ENCODE results near the gene KCNQ1OT1. TPM values are rescaled to one million over a fixed set of nuclear protein-coding genes. Genes with fewer than 3 reads are reported as not detected.

Gene KCNQ1OT1
- total RNA-seq, 3 donors from 2014 or later = 0.18 to 0.20 (median 0.19) TPM

GRCh38 chr11:2684581-2684980 is 15.2 kb downstream of the KCNQ1OT1 start:
- DNase-seq (no peak), ATAC-seq (no peak)
- Mint-ChIP-seq H3K9me3 (no peaks in the 10 kb centered on the region), H3K27me3 (ENCODE audit: low read depth) (no peaks in the 10 kb centered on the region), H3K4me1 (ENCODE audit: low read depth) (no peaks in the 10 kb centered on the region), H3K36me3 (ENCODE audit: insufficient read depth) (peaks cover 7% of the 10 kb centered on the region), H3K4me3 (no peak overlapping the region)

- no peaks in the 10 kb centered on the region for H3K9me3 Mint-ChIP-seq
- H3K4me3 Mint-ChIP-seq = no peak overlapping the region
- ATAC-seq (no peak), DNase-seq (no peak)
- no peaks in the 10 kb centered on the region for H3K27me3 Mint-ChIP-seq (ENCODE audit: low read depth)
- H3K4me1 Mint-ChIP-seq (ENCODE audit: low read depth) = no peaks in the 10 kb centered on the region
- H3K36me3 Mint-ChIP-seq (ENCODE audit: insufficient read depth) = peaks cover 7% of the 10 kb centered on the region
Measured at GRCh38 chr11:2683806-2684205, 16.0 kb downstream of the KCNQ1OT1 start.

DNA sequence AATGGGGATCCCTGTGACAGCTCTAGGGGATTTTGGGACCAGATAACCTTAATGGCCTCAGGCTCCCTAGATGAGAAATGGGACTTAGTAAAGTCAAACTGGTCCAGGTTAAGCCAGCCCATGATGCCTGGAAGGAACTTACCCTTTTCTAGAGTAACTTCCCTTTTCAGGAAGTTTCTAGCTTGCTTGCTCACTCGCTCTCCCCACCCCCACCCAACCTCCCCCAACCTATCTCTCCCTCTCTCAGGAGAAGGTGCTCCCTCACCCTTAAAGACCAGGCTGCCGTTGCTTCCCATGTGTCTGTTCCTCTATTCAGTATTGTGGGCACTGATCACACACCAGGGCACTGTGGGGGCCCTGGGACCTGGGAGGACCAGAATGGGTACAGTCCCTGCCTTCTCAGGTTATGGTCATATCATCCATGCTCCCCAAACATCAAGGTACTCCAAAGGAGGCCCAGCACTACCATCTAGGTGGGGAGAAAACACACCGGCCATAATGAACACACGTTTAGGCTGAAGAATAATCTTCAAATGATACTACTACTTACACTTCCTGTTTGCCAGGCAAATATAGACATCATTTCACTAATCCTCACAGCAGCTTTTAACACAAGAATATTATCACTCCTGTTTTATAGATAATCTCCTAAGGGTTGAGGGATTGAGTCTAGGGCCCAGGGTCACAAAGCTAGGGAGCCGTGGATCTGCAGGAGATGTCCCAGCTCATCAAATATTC is 18.2 kb downstream of the KCNQ1OT1 start:
- H3K36me3 Mint-ChIP-seq (ENCODE audit: insufficient read depth) = peaks cover 7% of the 10 kb centered on the region
- no peak for DNase-seq
- ATAC-seq = no peak
- peaks cover 1% of the 10 kb centered on the region for H3K4me1 Mint-ChIP-seq (ENCODE audit: low read depth)
- H3K9me3 Mint-ChIP-seq = no peaks in the 10 kb centered on the region
- no peak overlapping the region for H3K4me3 Mint-ChIP-seq
- no peaks in the 10 kb centered on the region for H3K27me3 Mint-ChIP-seq (ENCODE audit: low read depth)

- Mint-ChIP-seq H3K4me3 (no peak overlapping the region), H3K9me3 (no peaks in the 10 kb centered on the region), H3K4me1 (ENCODE audit: low read depth) (peaks cover 1% of the 10 kb centered on the region), H3K27me3 (ENCODE audit: low read depth) (no peaks in the 10 kb centered on the region), H3K36me3 (ENCODE audit: insufficient read depth) (peaks cover 5% of the 10 kb centered on the region)
- ATAC-seq = no peak
- DNase-seq = no peak
Measured at GRCh38 chr11:2679011-2679676, 20.6 kb downstream of the KCNQ1OT1 start.

DNA sequence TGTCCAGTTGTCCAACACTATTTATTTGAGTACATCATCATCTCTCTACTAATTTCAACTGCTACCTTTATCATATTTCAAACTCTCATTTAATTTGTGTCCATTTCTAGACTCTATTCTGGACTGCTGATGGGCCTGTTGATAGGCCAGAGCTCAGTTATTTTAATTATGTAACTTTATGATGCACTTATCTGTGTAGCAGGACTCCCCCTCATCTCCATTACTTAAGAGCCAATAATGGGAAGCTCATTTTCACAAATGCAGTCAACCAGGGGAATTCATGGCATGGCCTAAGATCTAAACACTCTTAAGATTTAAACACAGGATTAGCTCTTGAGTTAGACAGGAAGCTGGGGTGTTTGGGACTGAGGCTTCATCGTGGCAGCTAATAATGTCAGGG is 21.4 kb downstream of the KCNQ1OT1 start:
- Mint-ChIP-seq H3K36me3 (ENCODE audit: insufficient read depth) (no peaks in the 10 kb centered on the region), H3K4me1 (ENCODE audit: low read depth) (peaks cover 1% of the 10 kb centered on the region), H3K4me3 (no peak overlapping the region), H3K9me3 (no peaks in the 10 kb centered on the region), H3K27me3 (ENCODE audit: low read depth) (no peaks in the 10 kb centered on the region)
- ATAC-seq (no peak), DNase-seq (no peak)

- H3K4me3 Mint-ChIP-seq = no peak overlapping the region
Measured at GRCh38 chr11:2677127-2677526, 22.7 kb downstream of the KCNQ1OT1 start.

GRCh38 chr11:2675540-2675939 is 24.3 kb downstream of the KCNQ1OT1 start:
- H3K36me3 Mint-ChIP-seq (ENCODE audit: insufficient read depth) = no peaks in the 10 kb centered on the region
- ATAC-seq (no peak), DNase-seq (no peak)
- no peaks in the 10 kb centered on the region for H3K27me3 Mint-ChIP-seq (ENCODE audit: low read depth)
- H3K4me1 Mint-ChIP-seq (ENCODE audit: low read depth) = peaks cover 1% of the 10 kb centered on the region
- H3K4me3 Mint-ChIP-seq = no peak overlapping the region
- no peaks in the 10 kb centered on the region for H3K9me3 Mint-ChIP-seq

More at GRCh38 chr11:2677127-2677526, 22.7 kb downstream of the KCNQ1OT1 start:
- DNase-seq = no peak
- H3K36me3 Mint-ChIP-seq (ENCODE audit: insufficient read depth) = no peaks in the 10 kb centered on the region
- peaks cover 1% of the 10 kb centered on the region for H3K4me1 Mint-ChIP-seq (ENCODE audit: low read depth)
- no peaks in the 10 kb centered on the region for H3K27me3 Mint-ChIP-seq (ENCODE audit: low read depth)
- no peaks in the 10 kb centered on the region for H3K9me3 Mint-ChIP-seq
- no peak for ATAC-seq

GRCh38 chr11:2674658-2675131 is 25.1 kb downstream of the KCNQ1OT1 start:
- DNase-seq (no peak), ATAC-seq (no peak)
- Mint-ChIP-seq H3K4me1 (ENCODE audit: low read depth) (peaks cover 1% of the 10 kb centered on the region), H3K4me3 (no peak overlapping the region), H3K36me3 (ENCODE audit: insufficient read depth) (no peaks in the 10 kb centered on the region), H3K27me3 (ENCODE audit: low read depth) (no peaks in the 10 kb centered on the region), H3K9me3 (no peaks in the 10 kb centered on the region)

GRCh38 chr11:2673871-2674471 is 25.8 kb downstream of the KCNQ1OT1 start:
- Mint-ChIP-seq H3K36me3 (ENCODE audit: insufficient read depth) (no peaks in the 10 kb centered on the region), H3K9me3 (no peaks in the 10 kb centered on the region), H3K4me3 (no peak overlapping the region), H3K27me3 (ENCODE audit: low read depth) (no peaks in the 10 kb centered on the region), H3K4me1 (ENCODE audit: low read depth) (peaks cover 1% of the 10 kb centered on the region)
- no peak for ATAC-seq
- DNase-seq = no peak

GRCh38 chr11:2673250-2673610 is 26.6 kb downstream of the KCNQ1OT1 start:
- no peak for ATAC-seq
- Mint-ChIP-seq H3K4me3 (no peak overlapping the region), H3K9me3 (no peaks in the 10 kb centered on the region), H3K27me3 (ENCODE audit: low read depth) (no peaks in the 10 kb centered on the region), H3K4me1 (ENCODE audit: low read depth) (peaks cover 1% of the 10 kb centered on the region), H3K36me3 (ENCODE audit: insufficient read depth) (peaks cover 2% of the 10 kb centered on the region)
- DNase-seq = no peak

- H3K9me3 Mint-ChIP-seq = no peaks in the 10 kb centered on the region
- H3K27me3 Mint-ChIP-seq (ENCODE audit: low read depth) = no peaks in the 10 kb centered on the region
- DNase-seq (no peak), ATAC-seq (no peak)
- peaks cover 2% of the 10 kb centered on the region for H3K36me3 Mint-ChIP-seq (ENCODE audit: insufficient read depth)
- no peak overlapping the region for H3K4me3 Mint-ChIP-seq
- peaks cover 1% of the 10 kb centered on the region for H3K4me1 Mint-ChIP-seq (ENCODE audit: low read depth)
Measured at GRCh38 chr11:2672553-2673249, 27.1 kb downstream of the KCNQ1OT1 start.

DNA sequence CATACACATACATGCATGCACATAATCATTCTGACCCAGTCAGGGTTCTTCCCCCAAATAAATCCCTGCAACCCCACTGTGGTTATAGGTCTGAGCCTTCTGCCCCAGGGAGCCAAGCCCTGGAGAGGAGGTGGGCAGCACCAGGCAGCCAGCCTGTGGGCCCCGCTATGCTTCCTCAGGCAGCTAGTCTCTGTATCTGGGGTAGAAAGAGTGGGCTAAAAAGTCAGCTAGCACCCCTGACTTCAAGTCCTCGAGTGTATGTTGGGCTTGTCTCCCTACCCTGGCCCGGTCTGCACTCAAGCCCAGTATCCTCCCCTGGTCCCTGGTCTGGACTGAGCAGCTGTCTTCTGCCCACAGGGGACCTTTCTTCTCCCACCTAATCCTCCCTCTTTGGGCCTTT is 28.0 kb downstream of the KCNQ1OT1 start:
- no peak overlapping the region for H3K4me3 Mint-ChIP-seq
- DNase-seq (no peak), ATAC-seq (no peak)
- H3K36me3 Mint-ChIP-seq (ENCODE audit: insufficient read depth) = peaks cover 2% of the 10 kb centered on the region
- H3K9me3 Mint-ChIP-seq = no peaks in the 10 kb centered on the region
- no peaks in the 10 kb centered on the region for H3K4me1 Mint-ChIP-seq (ENCODE audit: low read depth)
- H3K27me3 Mint-ChIP-seq (ENCODE audit: low read depth) = no peaks in the 10 kb centered on the region

GRCh38 chr11:2670541-2671100 is 29.2 kb downstream of the KCNQ1OT1 start:
- Mint-ChIP-seq H3K9me3 (no peaks in the 10 kb centered on the region), H3K36me3 (ENCODE audit: insufficient read depth) (peaks cover 2% of the 10 kb centered on the region), H3K27me3 (ENCODE audit: low read depth) (no peaks in the 10 kb centered on the region), H3K4me1 (ENCODE audit: low read depth) (no peaks in the 10 kb centered on the region), H3K4me3 (no peak overlapping the region)
- ATAC-seq (no peak), DNase-seq (no peak)
